SU-DHL-6 (cell line): ENCODE measurements around the gene IL1R2.

Experiments
- EZH2phosphoT487 ChIP-seq: fragments of 200-600 bp; sonication (generic), shearing (Covaris generic); conservative IDR thresholded peaks from 2 replicates; pipeline ENCODE4 v1.6.1; 2018; ENCODE audit warnings: mild to moderate bottlenecking, antibody characterized with exemption, low read length, moderate library complexity, mixed read lengths
- TF ChIP-seq, protein P1 (sequence below): fragments of 200-600 bp; sonication (generic); IDR thresholded peaks from one replicate; pipeline ENCODE4 v1.5.1; 2017; ENCODE audit warnings: antibody characterized with exemption, mild to moderate bottlenecking, low read length, moderate library complexity; ENCODE audit not compliant: insufficient read depth, poor library complexity, severe bottlenecking

DNA sequence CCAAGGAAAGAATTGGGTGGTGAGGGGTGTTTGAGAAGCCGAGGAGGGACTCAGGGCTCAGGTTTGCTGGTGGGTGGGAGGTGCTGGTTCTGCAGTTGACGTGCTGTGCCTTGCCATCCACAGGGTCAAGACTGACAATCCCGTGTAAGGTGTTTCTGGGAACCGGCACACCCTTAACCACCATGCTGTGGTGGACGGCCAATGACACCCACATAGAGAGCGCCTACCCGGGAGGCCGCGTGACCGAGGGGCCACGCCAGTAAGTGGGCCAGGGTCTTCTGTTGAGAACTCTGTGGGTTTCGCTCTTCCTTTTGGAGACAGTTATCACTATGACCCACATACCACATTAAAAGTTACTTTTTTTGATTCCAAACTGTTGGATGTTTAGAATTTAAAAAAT, 32.6 kb downstream of the IL1R2 start:
- TF ChIP-seq, protein P1, sequence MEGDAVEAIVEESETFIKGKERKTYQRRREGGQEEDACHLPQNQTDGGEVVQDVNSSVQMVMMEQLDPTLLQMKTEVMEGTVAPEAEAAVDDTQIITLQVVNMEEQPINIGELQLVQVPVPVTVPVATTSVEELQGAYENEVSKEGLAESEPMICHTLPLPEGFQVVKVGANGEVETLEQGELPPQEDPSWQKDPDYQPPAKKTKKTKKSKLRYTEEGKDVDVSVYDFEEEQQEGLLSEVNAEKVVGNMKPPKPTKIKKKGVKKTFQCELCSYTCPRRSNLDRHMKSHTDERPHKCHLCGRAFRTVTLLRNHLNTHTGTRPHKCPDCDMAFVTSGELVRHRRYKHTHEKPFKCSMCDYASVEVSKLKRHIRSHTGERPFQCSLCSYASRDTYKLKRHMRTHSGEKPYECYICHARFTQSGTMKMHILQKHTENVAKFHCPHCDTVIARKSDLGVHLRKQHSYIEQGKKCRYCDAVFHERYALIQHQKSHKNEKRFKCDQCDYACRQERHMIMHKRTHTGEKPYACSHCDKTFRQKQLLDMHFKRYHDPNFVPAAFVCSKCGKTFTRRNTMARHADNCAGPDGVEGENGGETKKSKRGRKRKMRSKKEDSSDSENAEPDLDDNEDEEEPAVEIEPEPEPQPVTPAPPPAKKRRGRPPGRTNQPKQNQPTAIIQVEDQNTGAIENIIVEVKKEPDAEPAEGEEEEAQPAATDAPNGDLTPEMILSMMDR = no peak
- TF ChIP-seq EZH2phosphoT487 = no peak
